Activated naive CD4-positive, alpha-beta T cell treated with anti-CD3 and anti-CD28 coated beads, Interleukin-2, amount 50 U/mL, for 72 hours (primary cell): ENCODE measurements around the gene CHST9. TPM values are rescaled to one million over a fixed set of nuclear protein-coding genes. Genes with fewer than 3 reads are reported as not detected.
"Not testable (repeated sequence)": the region's sequence is repeated elsewhere in the genome, so short reads cannot be mapped to it uniquely, and the experiment has no call there.

Experiments
- ATAC-seq, 2 donors: fragments of 150-1000 bp; cut with Tn5 transposase; 2 replicates each; pipeline ENCODE4 v1.10.0; 2021; ENCODE audit warnings: mild to moderate bottlenecking in 2 of 2, moderate library complexity in 2 of 2
- DNase-seq, 2 donors: peaks; one replicate each; pipeline ENCODE4 v3.0.0; 2021 to 2022; ENCODE audit warnings: low spot score in 2 of 2
- H3K27ac Mint-ChIP-seq, 2 donors: one replicate each; pipeline ENCODE4 v1.8.0; 2022; ENCODE audit warnings: mild to moderate bottlenecking in 2 of 2, mixed read lengths in 2 of 2
- H3K36me3 Mint-ChIP-seq, 2 donors: one replicate each; pipeline ENCODE4 v1.8.0; 2022; ENCODE audit warnings: mixed read lengths in 2 of 2
- H3K9me3 Mint-ChIP-seq, 2 donors: one replicate each; pipeline ENCODE4 v1.8.0; 2022; ENCODE audit warnings: mixed read lengths in 2 of 2
- total RNA-seq, 2 donors: library from RNA; stranded (reverse); gene quantifications; one replicate each; pipeline ENCODE4 v1.2.3, GENCODE V29; 2022

Gene CHST9
- total RNA-seq, 2 donors from 2014 or later: not detected

DNA sequence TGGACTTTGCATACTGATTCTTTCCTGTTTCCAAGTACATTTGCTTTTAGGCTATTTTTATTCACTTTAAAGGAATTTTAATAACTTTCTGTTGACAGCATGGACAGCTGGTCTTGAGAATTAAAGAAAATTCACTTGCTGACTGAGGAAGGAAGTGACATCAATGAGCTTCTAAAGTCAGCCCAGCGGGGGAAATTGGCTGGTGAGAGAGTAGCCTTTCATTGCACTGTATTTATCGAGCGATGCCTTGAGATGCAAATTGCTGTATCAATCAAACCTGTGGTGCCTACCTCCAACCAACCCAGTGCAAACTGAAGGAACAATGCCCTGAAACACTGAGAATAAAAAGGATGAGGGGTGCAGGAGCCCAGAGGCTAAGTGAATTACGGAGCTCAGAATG is 228.2 kb downstream of the CHST9 start:
- Mint-ChIP-seq H3K9me3 (peaks cover 11 to 13% of the 10 kb centered on the region in 2 donors), H3K36me3 (no peaks in the 10 kb centered on the region), H3K27ac (no peak overlapping the region)
- DNase-seq (no peak), ATAC-seq (no peak)

DNA sequence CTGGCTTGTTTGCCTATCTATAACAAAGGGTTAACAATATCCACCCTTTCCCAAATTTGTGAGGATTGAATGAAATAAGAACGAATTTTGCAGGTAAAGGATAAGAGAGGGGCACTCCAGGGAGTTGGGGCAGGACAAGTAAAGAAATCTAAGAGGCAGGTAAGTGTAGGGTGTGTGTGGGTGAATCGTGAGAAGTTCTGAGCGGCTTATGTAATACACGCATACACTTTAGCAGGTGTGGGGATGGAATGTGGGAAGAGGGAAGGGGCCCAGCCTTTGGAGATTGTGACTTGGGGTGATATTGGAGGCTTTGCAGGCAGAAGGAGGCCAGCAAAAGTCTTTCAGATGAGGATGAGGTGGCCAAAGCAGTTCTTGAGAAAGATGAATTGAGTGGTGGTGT is 236.4 kb downstream of the CHST9 start:
- peaks cover 8 to 20% of the 10 kb centered on the region in 2 donors for H3K9me3 Mint-ChIP-seq
- no peak overlapping the region for H3K27ac Mint-ChIP-seq
- no peaks in the 10 kb centered on the region for H3K36me3 Mint-ChIP-seq
- DNase-seq: no peak
- ATAC-seq: no peak

DNA sequence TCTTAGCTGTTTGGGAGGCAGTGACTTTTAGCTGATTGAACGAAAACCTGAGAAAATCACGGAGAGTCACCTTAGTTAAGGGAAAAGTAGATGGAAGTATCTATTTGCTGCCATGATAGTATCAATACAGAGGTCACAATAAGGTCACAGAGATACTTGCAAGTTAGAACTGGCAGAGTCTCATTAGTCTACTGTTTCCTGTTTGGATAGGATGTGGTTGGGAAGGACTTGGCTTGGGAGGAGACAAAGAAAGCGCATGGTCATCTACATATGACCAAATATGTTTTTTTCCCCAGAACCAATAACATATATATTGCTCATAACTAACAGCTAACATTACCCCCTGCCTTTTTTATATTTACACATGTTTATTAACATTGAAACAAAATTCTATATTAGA is 241.2 kb downstream of the CHST9 start:
- H3K36me3 Mint-ChIP-seq: no peaks in the 10 kb centered on the region
- no peak for DNase-seq
- H3K27ac Mint-ChIP-seq: no peak overlapping the region
- ATAC-seq: no peak
- H3K9me3 Mint-ChIP-seq: peaks cover 8 to 23% of the 10 kb centered on the region in 2 donors

DNA sequence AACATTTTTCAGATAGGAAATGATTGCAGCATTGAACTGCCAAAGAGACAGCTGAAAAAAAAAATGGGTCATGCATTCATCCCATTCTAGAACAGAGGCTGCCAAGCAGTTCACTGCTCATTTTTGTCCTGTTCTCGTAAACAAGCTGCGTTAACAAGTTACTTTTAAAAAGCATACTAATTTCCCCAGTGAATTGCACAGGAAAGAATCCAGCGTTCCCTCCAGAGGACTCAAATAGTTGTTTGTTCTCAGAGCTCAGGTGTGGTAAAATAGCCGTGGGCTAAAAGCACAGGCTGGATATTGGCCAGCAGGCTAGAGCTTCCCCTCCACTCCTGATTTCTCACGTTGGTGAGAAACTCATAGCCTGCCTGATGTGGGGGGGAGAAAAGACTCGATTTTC is 243.5 kb downstream of the CHST9 start:
- H3K9me3 Mint-ChIP-seq: peaks cover 4 to 20% of the 10 kb centered on the region in 2 donors
- no peaks in the 10 kb centered on the region for H3K36me3 Mint-ChIP-seq
- H3K27ac Mint-ChIP-seq: no peak overlapping the region
- no peak for ATAC-seq
- DNase-seq: no peak

DNA sequence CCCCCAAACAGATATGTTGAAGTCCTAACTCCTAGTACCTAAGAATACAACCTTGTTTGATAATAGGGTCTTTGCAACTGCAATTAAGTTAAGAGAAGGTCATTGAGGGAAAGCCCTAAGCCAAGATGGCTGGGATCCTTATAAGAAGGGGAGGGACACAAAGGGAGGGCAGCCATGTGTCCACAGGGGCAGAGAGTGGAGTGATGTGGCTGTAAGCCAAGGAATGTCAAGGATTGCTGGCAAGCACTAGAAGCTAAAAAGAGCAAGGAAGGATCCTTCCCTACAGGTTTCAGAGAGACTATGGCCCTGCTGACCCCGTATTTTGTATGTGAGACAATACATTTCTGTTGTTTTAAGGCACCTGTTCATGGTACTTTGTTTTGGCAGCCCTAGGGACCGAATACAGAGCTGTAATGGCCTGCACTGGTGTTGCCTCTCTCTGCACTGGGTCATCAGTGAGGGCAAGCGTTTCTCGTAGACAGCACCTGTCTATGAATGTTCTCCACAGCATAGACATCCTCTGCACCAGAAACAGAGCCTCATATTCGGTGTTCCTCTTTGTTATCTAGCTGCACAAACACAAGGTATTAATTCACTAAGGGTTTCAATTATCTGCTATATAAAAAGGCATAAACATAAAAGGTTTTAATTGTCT is 244.2 kb downstream of the CHST9 start:
- Mint-ChIP-seq H3K9me3 (peaks cover under 1 to 16% of the 10 kb centered on the region in 2 donors), H3K36me3 (no peaks in the 10 kb centered on the region), H3K27ac (no peak overlapping the region)
- DNase-seq (no peak), ATAC-seq (no peak)

DNA sequence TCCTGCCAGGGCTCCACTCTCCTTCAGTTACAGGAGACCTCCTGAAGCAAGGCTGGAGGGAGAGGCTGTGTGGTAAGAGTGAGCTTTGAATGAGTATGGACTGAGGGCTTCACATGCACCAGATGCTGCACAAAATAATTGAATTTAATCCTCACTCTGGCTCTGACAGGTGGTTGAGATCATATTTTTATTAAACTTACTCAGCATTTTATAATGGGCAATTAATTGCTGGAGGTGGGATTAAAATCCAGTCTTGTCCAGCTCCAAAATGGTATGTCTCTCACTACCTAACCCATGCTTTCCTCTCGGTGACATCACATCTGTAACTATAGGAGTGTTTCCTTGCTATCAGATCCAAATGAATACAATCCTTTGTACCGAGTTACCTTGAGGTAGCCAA is 253.4 kb downstream of the CHST9 start:
- no peak for ATAC-seq
- Mint-ChIP-seq H3K9me3 (peaks cover 13 to 18% of the 10 kb centered on the region in 2 donors), H3K27ac (no peak overlapping the region), H3K36me3 (no peaks in the 10 kb centered on the region)
- no peak for DNase-seq

DNA sequence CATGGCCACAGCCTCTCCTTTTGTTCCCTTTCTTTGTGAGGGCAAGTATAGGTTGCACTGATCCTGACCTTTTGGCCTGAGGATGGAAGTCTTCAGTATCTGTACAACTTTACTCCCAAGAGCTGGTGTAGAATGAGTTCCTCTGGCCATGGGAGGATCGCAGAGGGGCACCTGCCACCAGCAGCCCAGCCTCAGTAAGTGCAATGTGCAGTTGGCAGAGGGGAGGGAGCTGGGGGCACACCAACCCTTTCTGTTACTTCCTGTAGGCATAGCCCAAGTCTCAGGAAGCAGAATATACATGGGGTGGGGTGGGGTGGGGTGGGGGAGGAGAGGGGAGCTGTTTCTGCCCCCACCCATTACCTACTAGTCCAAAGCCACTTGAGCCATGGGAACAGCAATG is 254.5 kb downstream of the CHST9 start:
- ATAC-seq: no peak
- H3K27ac Mint-ChIP-seq: no peak overlapping the region
- no peaks in the 10 kb centered on the region for H3K36me3 Mint-ChIP-seq
- H3K9me3 Mint-ChIP-seq: peaks cover 13 to 18% of the 10 kb centered on the region in 2 donors
- DNase-seq: no peak

DNA sequence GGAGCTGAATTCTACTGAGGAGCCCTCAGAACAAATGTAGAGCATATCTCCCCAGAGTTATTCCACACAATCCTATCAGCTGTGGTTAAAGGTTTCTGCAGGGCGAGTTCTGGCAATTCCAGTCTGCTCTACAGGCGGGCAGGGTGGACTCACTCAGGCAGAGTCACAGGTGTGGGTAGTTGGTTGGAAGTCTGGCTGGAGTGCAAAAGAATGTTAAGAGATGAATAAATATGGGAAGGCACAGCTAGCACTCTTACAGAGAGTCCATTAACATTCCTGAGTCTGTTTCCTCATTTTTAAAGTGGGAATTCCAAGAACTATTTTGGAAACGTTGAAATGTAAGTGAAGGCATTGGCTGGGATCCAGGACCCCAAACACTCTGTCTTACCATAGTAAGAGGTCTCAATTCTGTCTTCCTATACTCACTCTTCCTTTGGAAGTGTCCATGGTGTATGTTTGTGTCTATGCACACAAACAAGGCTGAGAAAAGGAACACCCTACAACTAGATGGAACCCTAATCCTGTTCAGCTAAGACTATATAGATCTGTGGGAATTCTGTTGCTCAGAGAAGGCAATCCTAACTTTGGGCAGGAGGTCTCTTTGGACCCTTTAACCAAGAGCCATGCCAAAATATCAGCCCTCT is 256.3 kb downstream of the CHST9 start:
- ATAC-seq (no peak), DNase-seq (no peak)
- H3K36me3 Mint-ChIP-seq: no peaks in the 10 kb centered on the region
- H3K27ac Mint-ChIP-seq: no peak overlapping the region
- peaks cover 11 to 15% of the 10 kb centered on the region in 2 donors for H3K9me3 Mint-ChIP-seq

DNA sequence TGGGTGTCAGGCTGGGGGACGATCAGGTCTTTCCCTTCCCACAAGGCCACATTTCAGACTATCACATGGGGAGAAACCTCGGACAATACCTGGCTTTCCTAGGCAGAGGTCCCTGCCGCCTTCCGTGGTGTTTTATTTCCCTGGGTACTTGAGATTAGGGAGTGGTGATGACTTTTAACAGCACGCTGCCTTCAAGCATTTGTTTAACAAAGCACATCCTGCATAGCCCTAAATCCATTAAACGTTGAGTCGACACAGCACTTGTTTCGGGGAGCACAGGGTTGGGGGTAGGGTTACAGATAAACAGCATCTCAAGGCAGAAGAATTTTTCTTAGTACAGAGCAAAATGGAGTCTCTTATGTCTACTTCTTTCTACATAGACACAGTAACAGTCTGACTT is 257.3 kb downstream of the CHST9 start:
- peaks cover 6 to 11% of the 10 kb centered on the region in 2 donors for H3K9me3 Mint-ChIP-seq

DNA sequence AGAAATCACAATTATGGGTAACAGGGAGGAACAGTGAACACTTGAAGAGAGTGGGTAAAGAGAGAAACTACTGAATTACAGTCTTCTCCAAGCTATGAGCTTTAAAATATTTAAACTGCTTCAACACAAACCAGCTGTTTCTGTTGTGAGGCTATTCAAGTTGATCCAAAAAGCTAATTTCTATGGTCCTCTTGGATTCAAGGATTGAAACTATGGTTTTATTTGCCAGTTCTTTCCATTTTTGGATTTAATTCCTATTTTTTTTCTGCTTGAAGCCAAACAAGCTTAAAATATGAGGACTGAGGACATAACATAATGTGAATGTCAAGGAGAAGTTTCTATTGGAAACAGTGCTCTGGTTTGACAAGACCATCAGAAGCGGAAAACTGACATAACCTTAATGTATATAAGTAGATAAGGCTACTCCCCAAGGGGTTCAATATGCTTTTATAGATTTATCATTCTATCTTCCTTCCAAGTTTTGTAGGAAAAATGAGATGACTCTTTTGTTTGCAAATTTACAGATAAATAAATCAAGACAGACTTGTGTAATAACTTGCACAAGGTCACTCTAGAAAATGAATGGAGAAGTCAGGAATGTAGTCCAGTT is 258.9 kb downstream of the CHST9 start:
- DNase-seq: no peak
- Mint-ChIP-seq H3K27ac (no peak overlapping the region), H3K36me3 (no peaks in the 10 kb centered on the region), H3K9me3 (peaks cover 10 to 15% of the 10 kb centered on the region in 2 donors)
- ATAC-seq: no peak

More for the DNA sequence above, 257.3 kb downstream of the CHST9 start:
- H3K27ac Mint-ChIP-seq, ATAC-seq, H3K36me3 Mint-ChIP-seq, DNase-seq: not testable (repeated sequence)

DNA sequence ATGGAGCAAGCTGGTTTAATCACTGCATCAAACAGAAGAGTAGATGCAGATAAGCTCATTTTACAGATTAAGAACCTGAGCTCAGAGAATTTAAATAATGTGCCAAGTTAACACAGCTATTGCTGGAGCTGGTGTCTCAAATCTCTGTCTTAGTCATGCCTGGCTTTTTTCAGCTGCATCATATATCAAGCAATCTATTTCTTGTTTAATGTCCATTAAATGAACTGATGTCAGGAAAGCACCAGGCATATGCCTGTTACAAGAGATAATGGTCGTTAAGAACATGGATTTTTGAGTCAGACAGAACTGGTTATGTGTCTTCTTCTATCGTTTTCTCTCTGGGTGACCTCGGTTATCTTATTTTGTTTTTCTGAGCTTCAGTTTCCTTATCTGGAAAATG is 259.8 kb downstream of the CHST9 start:
- DNase-seq: no peak
- Mint-ChIP-seq H3K27ac (no peak overlapping the region), H3K9me3 (peaks cover 13 to 15% of the 10 kb centered on the region in 2 donors), H3K36me3 (no peaks in the 10 kb centered on the region)
- no peak for ATAC-seq

DNA sequence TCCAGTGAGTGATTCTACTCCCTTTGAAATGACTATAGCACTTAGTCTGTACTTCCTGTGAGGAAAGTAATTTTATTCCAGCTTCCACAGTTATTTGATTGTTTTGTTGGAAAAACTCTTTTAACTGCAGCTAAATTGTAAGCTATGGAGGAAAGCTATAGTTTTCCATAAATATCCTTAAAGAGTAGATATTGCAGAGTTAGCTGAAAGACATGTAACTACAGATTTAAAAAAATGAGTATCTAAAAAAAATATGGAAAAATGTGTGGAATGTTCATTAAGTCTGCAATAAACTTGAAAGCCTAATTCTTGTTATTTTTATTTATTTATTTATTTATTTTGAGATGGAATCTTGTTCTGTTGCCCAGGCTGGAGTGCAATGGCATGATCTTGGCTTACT is 262.8 kb downstream of the CHST9 start:
- Mint-ChIP-seq H3K36me3 (no peaks in the 10 kb centered on the region), H3K27ac (no peak overlapping the region), H3K9me3 (peaks cover 4 to 10% of the 10 kb centered on the region in 2 donors)
- DNase-seq (no peak), ATAC-seq (no peak)

DNA sequence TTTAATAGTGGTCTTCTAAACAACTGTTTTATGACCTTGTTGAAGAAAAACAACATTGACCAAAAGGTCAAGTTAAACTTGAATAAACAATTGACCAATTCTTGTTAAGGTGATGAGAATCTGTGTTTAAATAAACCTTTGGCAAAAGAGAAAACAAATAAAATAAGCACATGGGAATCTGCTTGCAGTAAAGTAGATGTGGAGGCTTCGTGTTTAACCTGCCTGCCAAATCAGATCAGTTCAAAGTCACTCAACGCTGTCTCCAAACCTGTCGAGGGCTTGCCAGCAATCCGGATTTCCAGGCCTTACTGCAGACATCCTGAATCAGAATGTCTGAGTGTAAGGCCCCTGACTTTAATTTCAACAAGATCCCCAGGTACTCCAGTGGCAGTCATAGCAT is 264.5 kb downstream of the CHST9 start:
- Mint-ChIP-seq H3K9me3 (peaks cover 4 to 10% of the 10 kb centered on the region in 2 donors), H3K36me3 (no peaks in the 10 kb centered on the region), H3K27ac (no peak overlapping the region)
- DNase-seq (no peak), ATAC-seq (no peak)

DNA sequence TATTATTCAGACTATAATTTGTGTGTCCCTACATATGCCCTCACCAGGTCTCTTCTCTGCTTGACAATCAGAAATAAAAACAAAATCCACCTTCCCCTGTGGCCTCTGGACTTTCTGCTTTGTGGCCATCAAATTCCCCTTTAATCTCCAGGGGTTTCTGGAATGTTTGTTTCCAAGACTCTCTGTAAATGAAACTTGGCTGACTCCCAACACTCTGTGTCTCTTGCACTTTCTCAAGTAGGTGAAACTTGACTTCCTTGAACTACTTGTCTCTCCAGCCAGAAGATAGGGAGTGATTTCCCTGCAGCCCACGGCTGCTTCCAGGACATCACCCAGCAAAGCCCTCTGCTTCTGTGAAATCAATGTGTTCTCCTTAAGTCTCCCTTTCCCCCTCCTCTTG is 265.5 kb downstream of the CHST9 start:
- Mint-ChIP-seq H3K9me3 (peaks cover 4 to 10% of the 10 kb centered on the region in 2 donors), H3K36me3 (no peaks in the 10 kb centered on the region), H3K27ac (no peak overlapping the region)
- ATAC-seq (no peak), DNase-seq (no peak)

DNA sequence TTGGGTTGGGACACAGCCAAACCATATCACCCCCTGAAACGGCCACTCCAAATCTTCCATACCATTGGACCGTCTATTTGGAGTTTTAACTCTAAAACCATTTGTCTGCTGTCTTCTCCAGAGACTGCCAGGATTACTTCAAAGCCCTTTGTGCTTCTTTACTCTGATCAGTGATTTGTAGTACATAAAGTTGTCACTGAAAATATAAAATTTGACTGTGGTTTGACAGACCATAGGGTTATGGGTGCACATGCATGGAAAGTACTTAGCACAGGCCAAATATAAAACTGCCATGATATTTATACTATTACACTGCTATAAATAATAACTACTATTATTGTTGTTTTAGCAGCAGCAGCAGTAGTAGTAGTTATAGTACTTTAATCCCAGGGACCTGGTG is 265.9 kb downstream of the CHST9 start:
- ATAC-seq: no peak
- peaks cover 4 to 10% of the 10 kb centered on the region in 2 donors for H3K9me3 Mint-ChIP-seq
- H3K27ac Mint-ChIP-seq: no peak overlapping the region
- no peak for DNase-seq
- H3K36me3 Mint-ChIP-seq: no peaks in the 10 kb centered on the region

DNA sequence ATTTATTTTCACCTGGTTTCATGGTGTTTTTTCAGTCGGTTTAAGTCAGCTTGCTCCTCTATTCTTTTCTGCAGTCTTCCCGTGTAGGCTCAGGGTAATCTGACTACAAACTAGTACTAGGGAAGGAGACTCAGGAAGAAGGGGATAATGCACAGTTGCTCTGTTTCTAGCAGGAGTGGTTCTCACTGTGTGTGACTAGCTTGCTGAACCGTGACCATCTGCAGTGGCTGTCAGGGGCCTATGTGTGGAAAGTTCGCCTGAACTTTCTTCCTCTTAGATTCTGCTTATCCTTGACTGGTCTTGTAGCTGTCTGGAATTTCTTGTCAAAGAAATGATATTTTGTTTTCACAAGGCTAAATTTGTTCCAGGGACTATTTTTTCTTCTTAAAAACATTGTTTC is 273.3 kb downstream of the CHST9 start:
- H3K36me3 Mint-ChIP-seq: no peaks in the 10 kb centered on the region
- DNase-seq: no peak
- no peak for ATAC-seq
- H3K27ac Mint-ChIP-seq: no peak overlapping the region
- H3K9me3 Mint-ChIP-seq: peaks cover 6 to 11% of the 10 kb centered on the region in 2 donors

DNA sequence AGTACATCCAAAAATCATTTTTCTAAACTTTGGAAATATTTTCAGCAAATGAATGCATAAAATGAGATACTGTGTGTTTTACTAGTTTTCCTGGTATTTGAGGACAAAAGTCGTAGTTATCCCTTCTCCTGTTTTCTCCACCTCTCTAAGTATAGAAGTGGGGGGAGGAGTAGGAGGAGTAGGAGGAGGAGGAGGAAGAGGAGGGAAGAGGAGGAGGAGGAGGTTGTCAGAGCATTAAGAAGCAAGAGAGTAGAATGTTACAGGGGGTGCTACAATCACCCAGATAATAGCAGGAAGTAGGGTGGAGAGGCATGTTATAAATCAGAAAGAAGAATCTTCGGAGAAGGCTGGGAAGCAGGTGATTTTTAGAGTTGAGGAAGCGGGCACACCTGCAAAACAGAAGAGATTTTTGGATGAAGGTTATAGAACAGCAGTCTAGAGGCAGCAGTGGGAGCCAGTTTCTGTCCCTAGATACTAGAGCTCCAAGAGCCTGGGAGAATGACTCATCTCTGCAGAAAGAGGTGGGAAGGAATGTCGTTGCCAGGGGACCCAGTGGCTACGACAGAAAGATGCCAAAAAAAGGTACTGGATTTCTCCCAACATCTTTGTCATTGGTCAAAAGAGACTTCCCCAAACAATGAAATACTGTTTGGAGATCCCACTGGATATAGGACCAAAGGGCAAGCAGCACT is 275.4 kb downstream of the CHST9 start:
- ATAC-seq (no peak), DNase-seq (no peak)
- Mint-ChIP-seq H3K36me3 (no peaks in the 10 kb centered on the region), H3K9me3 (peaks cover 8 to 13% of the 10 kb centered on the region in 2 donors), H3K27ac (no peak overlapping the region)
